Heart right ventricle (tissue), 16 donors: ENCODE data around the gene KCNS1. TPM values are rescaled to one million over a fixed set of nuclear protein-coding genes. Genes with fewer than 3 reads are reported as not detected.
A peak's percentile ranks its signal among the peaks of the same experiment; 100 is the strongest.
"Not testable (repeated sequence)": the region's sequence is repeated elsewhere in the genome, so short reads cannot be mapped to it uniquely, and the experiment has no call there.

Experiments used
- ATAC-seq, 8 donors: fragments of 200-7000 bp; cut with Tn5 transposase; one replicate each; pipeline ENCODE4 v1.9.1; 2020; ENCODE audit warnings: mild to moderate bottlenecking in 8 of 8, moderate library complexity in 8 of 8, moderate number of reproducible peaks in 1 of 8
- DNase-seq, 2 donors: peaks; one replicate each; pipeline ENCODE4 v3.0.0-alpha.2; 2020
- H3K27ac ChIP-seq, 10 donors: fragments of 200-600 bp; sonication (generic) in 2 of 10; one replicate each; pipeline versions ENCODE4 v1.5.0 to v1.8.0; 2020 to 2022; ENCODE audit warnings: mild to moderate bottlenecking in 3 of 10
- H3K27me3 ChIP-seq, 7 donors: fragments of 200-600 bp; one replicate each; pipeline ENCODE4 v1.8.0; 2021 to 2022; ENCODE audit warnings: mild to moderate bottlenecking in 2 of 7
- H3K36me3 ChIP-seq, 9 donors: fragments of 200-600 bp; sonication (generic) in 1 of 9; one replicate each; pipeline versions ENCODE4 v1.5.0 to v1.8.0; 2020 to 2022; ENCODE audit warnings: mild to moderate bottlenecking in 2 of 9
- H3K4me1 ChIP-seq, 9 donors: fragments of 200-600 bp; sonication (generic) in 1 of 9; one replicate each; pipeline versions ENCODE4 v1.5.0 to v1.8.0; 2020 to 2022; ENCODE audit warnings: mild to moderate bottlenecking in 4 of 9
- H3K4me3 ChIP-seq, 10 donors: fragments of 200-600 bp; sonication (generic) in 2 of 10; one replicate each; pipeline versions ENCODE4 v1.5.0 to v1.8.0; 2020 to 2022; ENCODE audit warnings: mild to moderate bottlenecking in 7 of 10, moderate library complexity in 2 of 10
- H3K9me3 ChIP-seq, 11 donors: fragments of 200-600 bp in 10 of 11; sonication (generic) in 2 of 11; one replicate each; pipeline versions ENCODE4 v1.5.0 to v1.8.0; 2013 to 2022; ENCODE audit warnings: mild to moderate bottlenecking in 2 of 11, control low read depth in 1 of 11, moderate library complexity in 1 of 11
- WGBS, 2 donors: extraction: QIAGEN DNeasy Blood & Tissue Kit; methylation state at CpG; one replicate each; pipeline ENCODE4 v1.1.7; 2013; ENCODE audit warnings: inconsistent platforms in 1 of 2; 5-methylcytosine and 5-hydroxymethylcytosine counted together
- intact Hi-C, 10 donors: fragments of 100-400 bp; cut with DNase I; formaldehyde crosslinking; loops; one replicate each; pipeline versions ENCODE4 v1.11.1 to v1.14.2; 2022
- long read RNA-seq, 3 donors: library from polyadenylated mRNA; unstranded; transcript quantifications; one replicate each; pipeline ENCODE4 v2.0.0, GENCODE V29; 2020 to 2021
- polyA plus RNA-seq, 2 donors: library from polyadenylated mRNA; stranded (reverse); fragments of 200-250 nt; gene quantifications; one replicate each; pipeline ENCODE4 v1.2.3, GENCODE V29; 2013
- total RNA-seq, 10 donors: library from RNA; stranded (reverse); fragmentation: NEBNext Ultra II Directional in 3 of 10; extraction: Animal tissue kit (Norgen Biotek cat#: 25700) in 3 of 10; gene quantifications; one replicate each; pipeline versions ENCODE4 v1.2.1 to v1.2.4, GENCODE V29; 2021 to 2023
- TF ChIP-seq, protein P1 (sequence below), 9 donors: fragments of 200-600 bp; sonication (generic) in 2 of 9; IDR thresholded peaks; one replicate each; pipeline versions ENCODE4 v1.5.0 to v1.8.0; 2021 to 2022; ENCODE audit warnings: antibody characterized with exemption in 9 of 9, mild to moderate bottlenecking in 5 of 9, moderate library complexity in 1 of 9
- donor health status: Arrhythmogenic right ventricular cardiomyopathy.
- donor health status: ischemic (EF 13 %, LVEDD 7.1; RV severe dilation, severe dysfunction).
- donor health status: healthy with polysubstance abuse.
- donor health status: DM: no; HTN: yes; CAD: no.
- donor health status: DM: no; HTN: no; CAD: no.
- donor health status: ischemic (EF 25% LVEDD 6.9; RV normal size, moderate dysfunction).
- donor health status: ischemic (EF 25% LVEDD 5.7; RV mildly dilated, moderate dysfunction).
- donor health status: healthy.
- donor health status: DM: yes; HTN: yes; CAD: no.
- donor health status: Ischemic cardiomyopathy.
- donor health status: ischemic (EF 35%, LVEDD 5.7; RV mildly dilated, moderate dysfunction).
- donor health status: nonischemic (EF 11% LVEDD 7.7; RV severe dilation, severe dysfunction).
- donor health status: DM: yes; HTN: yes; CAD: no.
- donor health status: PGD.
- donor health status: ischemic (EF 29% LVEDD 5.4; RV normal size, mild dysfunction).
- donor health status: nonischemic (EF 23%, LVEDD 6.1; RV moderate dilation, normal function).

Gene KCNS1
- total RNA-seq (under 1 TPM in 1 of 10 donors, not detected in 9; 0.09 TPM), polyA plus RNA-seq (under 1 TPM in 1 of 2 donors, not detected in 1; 0.04 TPM)
- long read RNA-seq, donor 1, result 0 reads
- long read RNA-seq, donor 2, result 0 reads
- long read RNA-seq, donor 3, result 0 reads

GRCh38 chr20:45100563-45101245 is at the start of gene KCNS1:
KCNS1 (minus strand) TSS chr20:45101127; CDS start chr20:45099236, 1,891 bp downstream.
- intact Hi-C loops, result no loop called here
- TF ChIP-seq, protein P1, sequence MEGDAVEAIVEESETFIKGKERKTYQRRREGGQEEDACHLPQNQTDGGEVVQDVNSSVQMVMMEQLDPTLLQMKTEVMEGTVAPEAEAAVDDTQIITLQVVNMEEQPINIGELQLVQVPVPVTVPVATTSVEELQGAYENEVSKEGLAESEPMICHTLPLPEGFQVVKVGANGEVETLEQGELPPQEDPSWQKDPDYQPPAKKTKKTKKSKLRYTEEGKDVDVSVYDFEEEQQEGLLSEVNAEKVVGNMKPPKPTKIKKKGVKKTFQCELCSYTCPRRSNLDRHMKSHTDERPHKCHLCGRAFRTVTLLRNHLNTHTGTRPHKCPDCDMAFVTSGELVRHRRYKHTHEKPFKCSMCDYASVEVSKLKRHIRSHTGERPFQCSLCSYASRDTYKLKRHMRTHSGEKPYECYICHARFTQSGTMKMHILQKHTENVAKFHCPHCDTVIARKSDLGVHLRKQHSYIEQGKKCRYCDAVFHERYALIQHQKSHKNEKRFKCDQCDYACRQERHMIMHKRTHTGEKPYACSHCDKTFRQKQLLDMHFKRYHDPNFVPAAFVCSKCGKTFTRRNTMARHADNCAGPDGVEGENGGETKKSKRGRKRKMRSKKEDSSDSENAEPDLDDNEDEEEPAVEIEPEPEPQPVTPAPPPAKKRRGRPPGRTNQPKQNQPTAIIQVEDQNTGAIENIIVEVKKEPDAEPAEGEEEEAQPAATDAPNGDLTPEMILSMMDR (IDR thresholded peaks at IDR 0.05), result no peak
- H3K27ac ChIP-seq, result no peak within 1 kb of the TSS
- peaks cover 0 to 86% (median 67%) of the 10 kb centered on the region in 7 donors for H3K27me3 ChIP-seq
- 7% methylated on average over 38 of the region's 38 CpGs for WGBS, 2 donors
- DNase-seq, result no peak
- H3K4me1 ChIP-seq, result peaks cover 2 to 15% (median 7%) of the 10 kb centered on the region in 9 donors
- H3K36me3 ChIP-seq, result no peaks in the 10 kb centered on the region
- H3K4me3 ChIP-seq, result no peak within 1 kb of the TSS
- H3K9me3 ChIP-seq, result no peaks in the 10 kb centered on the region
- ATAC-seq, result peak in 2 of 8 donors; percentile 20 to 21

- WGBS, 2 donors, result 86 to 90% methylated on average over 3 of the region's 3 CpGs
- no peaks in the 10 kb centered on the region for H3K9me3 ChIP-seq
Observed at GRCh38 chr20:45149062-45149461, 48.1 kb upstream of the KCNS1 start.

GRCh38 chr20:45140836-45141235 is 39.9 kb upstream of the KCNS1 start:
- H3K36me3 ChIP-seq, result no peaks in the 10 kb centered on the region
- no peak for ATAC-seq
- DNase-seq, result no peak

More at GRCh38 chr20:45149062-45149461, 48.1 kb upstream of the KCNS1 start:
- no peak for ATAC-seq
- Histone ChIP-seq H3K4me1 (peaks cover 0 to 8% (median 0%) of the 10 kb centered on the region in 9 donors), H3K36me3 (no peaks in the 10 kb centered on the region), H3K27ac (no peak overlapping the region), H3K27me3 (peaks cover 0 to 46% (median 28%) of the 10 kb centered on the region in 7 donors), H3K4me3 (no peak overlapping the region)
- intact Hi-C loops, result no loop called here
- no peak for DNase-seq
- TF ChIP-seq, protein P1 (IDR thresholded peaks at IDR 0.05), result no peak

GRCh38 chr20:45139733-45140375 is 38.9 kb upstream of the KCNS1 start:
- DNase-seq, H3K36me3 ChIP-seq, H3K4me3 ChIP-seq, H3K27ac ChIP-seq, H3K4me1 ChIP-seq, intact Hi-C loops, ATAC-seq, H3K9me3 ChIP-seq: not testable (repeated sequence)
- peaks cover 0 to 47% (median 23%) of the 10 kb centered on the region in 7 donors for H3K27me3 ChIP-seq
- WGBS, 2 donors, result 87 to 92% methylated on average over 5 of the region's 5 CpGs

More at GRCh38 chr20:45140836-45141235, 39.9 kb upstream of the KCNS1 start:
- intact Hi-C loops, result no loop called here
- WGBS, 2 donors, result 63 to 75% methylated on average over 4 of the region's 4 CpGs
- no peaks in the 10 kb centered on the region for H3K4me1 ChIP-seq
- H3K27ac ChIP-seq, result no peak overlapping the region
- H3K27me3 ChIP-seq, result peaks cover 0 to 47% (median 28%) of the 10 kb centered on the region in 7 donors
- TF ChIP-seq, protein P1 (IDR thresholded peaks at IDR 0.05), result no peak
- H3K9me3 ChIP-seq, result no peaks in the 10 kb centered on the region
- no peak overlapping the region for H3K4me3 ChIP-seq
